Prostate gland (tissue), 2 donors: ENCODE data around the gene ICA1.

Experiments
- POLR2A ChIP-seq: fragments of 450-650 bp; IDR thresholded peaks from one replicate; pipeline ENCODE4 v1.6.1; 2016; ENCODE audit warnings: antibody characterized with exemption, mild to moderate bottlenecking
- POLR2AphosphoS5 ChIP-seq: sonication (generic); formaldehyde crosslinking; IDR thresholded peaks from one replicate; pipeline ENCODE4 v1.6.1; 2017; ENCODE audit warnings: antibody characterized with exemption
- TF ChIP-seq, protein P1 (sequence below), 4 experiments: fragments of 200-600 bp in 2 of 4; fragments of 450-650 bp in 2 of 4; sonication (generic) in 2 of 4; IDR thresholded peaks; 1 replicate in 3 of 4; 2 replicates in 1 of 4; pipeline ENCODE4 v1.5.1; 2016 to 2019; ENCODE audit warnings: antibody characterized with exemption in 4 of 4, mild to moderate bottlenecking in 2 of 4, moderate library complexity in 2 of 4

DNA sequence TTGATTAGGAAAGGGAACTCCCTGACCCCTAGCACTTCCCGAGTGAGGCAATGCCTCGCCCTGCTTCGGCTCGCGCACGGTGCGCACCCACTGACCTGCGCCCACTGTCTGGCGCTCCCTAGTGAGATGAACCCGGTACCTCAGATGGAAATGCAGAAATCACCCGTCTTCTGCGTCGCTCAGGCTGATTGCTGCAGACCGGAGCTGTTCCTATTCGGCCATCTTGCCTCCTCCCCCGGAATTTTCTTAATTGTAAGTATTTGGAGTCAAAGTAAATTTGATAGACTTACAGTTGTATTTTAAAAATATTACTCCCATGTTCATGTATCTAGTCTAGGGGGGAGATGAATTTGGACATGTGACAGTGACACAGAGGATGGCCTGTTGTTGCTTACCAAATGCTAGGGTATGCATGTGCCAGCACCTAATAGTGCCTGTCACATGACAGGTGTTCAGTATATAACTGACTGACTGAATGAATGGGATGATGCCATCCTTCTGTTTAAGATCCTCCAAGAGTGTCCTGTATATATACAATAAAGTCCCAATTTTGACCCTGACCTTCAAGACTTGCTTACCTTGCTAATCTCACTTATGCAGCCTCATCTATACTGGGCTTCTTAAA, 42.0 kb upstream of the ICA1 start:
- TF ChIP-seq POLR2A (no peak), POLR2AphosphoS5 (no peak)
- TF ChIP-seq, protein P1, sequence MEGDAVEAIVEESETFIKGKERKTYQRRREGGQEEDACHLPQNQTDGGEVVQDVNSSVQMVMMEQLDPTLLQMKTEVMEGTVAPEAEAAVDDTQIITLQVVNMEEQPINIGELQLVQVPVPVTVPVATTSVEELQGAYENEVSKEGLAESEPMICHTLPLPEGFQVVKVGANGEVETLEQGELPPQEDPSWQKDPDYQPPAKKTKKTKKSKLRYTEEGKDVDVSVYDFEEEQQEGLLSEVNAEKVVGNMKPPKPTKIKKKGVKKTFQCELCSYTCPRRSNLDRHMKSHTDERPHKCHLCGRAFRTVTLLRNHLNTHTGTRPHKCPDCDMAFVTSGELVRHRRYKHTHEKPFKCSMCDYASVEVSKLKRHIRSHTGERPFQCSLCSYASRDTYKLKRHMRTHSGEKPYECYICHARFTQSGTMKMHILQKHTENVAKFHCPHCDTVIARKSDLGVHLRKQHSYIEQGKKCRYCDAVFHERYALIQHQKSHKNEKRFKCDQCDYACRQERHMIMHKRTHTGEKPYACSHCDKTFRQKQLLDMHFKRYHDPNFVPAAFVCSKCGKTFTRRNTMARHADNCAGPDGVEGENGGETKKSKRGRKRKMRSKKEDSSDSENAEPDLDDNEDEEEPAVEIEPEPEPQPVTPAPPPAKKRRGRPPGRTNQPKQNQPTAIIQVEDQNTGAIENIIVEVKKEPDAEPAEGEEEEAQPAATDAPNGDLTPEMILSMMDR (IDR thresholded peaks at IDR 0.05) = no peak
